ENCODE results near the gene ZFYVE27. TPM values are rescaled to one million over a fixed set of nuclear protein-coding genes. Genes with fewer than 3 reads are reported as not detected.

The ZFYVE27 gene
- total and polyA plus RNA-seq, 10 of the 15 experiments (the other 5 are each of a cell fraction or from before 2014, with no cell fraction given) = 1.1 to 28.9 (median 21.4) TPM

GRCh38 chr10:97731346-97732051, 5.4 kb upstream of the ZFYVE27 start:
- BruUV-seq (replicated peaks) = no TSS peak
- peak; percentile 94 for FAIRE-seq
- no peaks in the 10 kb centered on the region; the same call in 1 of the 3 replicates for H3K9me3 ChIP-seq (replicated peaks; ENCODE audit: control insufficient read depth, insufficient read depth, low read length)
- H3K36me3 ChIP-seq (ENCODE audit: control insufficient read depth in 2 of 2, insufficient read depth in 2 of 2, low read length in 1 of 2) = no peaks in the 10 kb centered on the region
- intact Hi-C loops (cut with micrococcal nuclease; ENCODE audit: unreplicated experiment) = loop anchor here (1.0 to 2.0 kb wide), 4 partner anchors 22 to 159 kb away; partner anchors contain the start of gene ANKRD2
- H3K79me2 ChIP-seq (ENCODE audit: control insufficient read depth, insufficient read depth, low read length) = no peaks in the 10 kb centered on the region
- H3K4me1 ChIP-seq (ENCODE audit: control insufficient read depth, insufficient read depth, low read length) = peaks cover 2% of the 10 kb centered on the region; the same call in 1 of the 2 replicates
- no peak for DNase-seq (ENCODE audit: low read depth, low spot score)
- POLR2A ChIA-PET = no interaction called here
- no peak overlapping the region for H2AFZ ChIP-seq (ENCODE audit: control insufficient read depth, low read depth, low read length)
- H3K27ac ChIP-seq (ENCODE audit: control insufficient read depth, insufficient read depth) = no peak overlapping the region
- H4K20me1 ChIP-seq (ENCODE audit: control insufficient read depth, insufficient read depth) = no peaks in the 10 kb centered on the region
- ATAC-seq = peak; percentile 78
- in situ Hi-C loops (cut with MboI) = loop anchor here (5.0 kb wide), 1 partner anchor 54 kb away; no protein-coding TSS in a partner anchor
- no peak overlapping the region for H3K9ac ChIP-seq (ENCODE audit: control insufficient read depth, insufficient read depth, low read length)
- RAD21 ChIA-PET (ENCODE audit: unreplicated experiment) = interaction anchor here (1.1 to 2.6 kb wide), 3 partner anchors 21 to 55 kb away, joined by 3 to 10 read pairs (median 4); partner anchors contain the start of gene AVPI1
- SMC1A ChIA-PET (ENCODE audit: uncharacterized antibody, unreplicated experiment) = interaction anchor here (0.6 to 4.3 kb wide), 9 partner anchors 8 to 56 kb away, joined by 3 to 28 read pairs (median 7); partner anchors contain the start of gene AVPI1
- H3K4me2 ChIP-seq (ENCODE audit: control insufficient read depth, insufficient read depth) = no peak overlapping the region
- 44% methylated on average over 9 of the region's 9 CpGs for WGBS (ENCODE audit: insufficient coverage, insufficient replicate concordance, low lambda C conversion rate, missing lambda C conversion rate)
- no peak overlapping the region for H3K4me3 ChIP-seq
- CTCF ChIA-PET = interaction anchor here (0.6 to 21.5 kb wide), 11 partner anchors 8 to 448 kb away, joined by 3 to 416 read pairs (median 6); partner anchors contain the start of genes ANKRD2, AVPI1 and MARVELD1
- no peaks in the 10 kb centered on the region for H3K27me3 ChIP-seq (replicated peaks in 1 of 2; ENCODE audit: control insufficient read depth in 2 of 2, insufficient read depth in 2 of 2, low read length in 1 of 2)
- no peak for TF ChIP-seq TBL1XR1 (IDR thresholded peaks at IDR 0.05; ENCODE audit: low read depth, low read length)
- 0 out of 2 replicates have a peak, but pooled peaks have one; percentile 16 for TF ChIP-seq IKZF1 (conservative IDR thresholded peaks at IDR 0.05)
- TF ChIP-seq NFYA (IDR thresholded peaks at IDR 0.05; ENCODE audit: borderline replicate concordance, low read depth, low read length) = no peak
- TF ChIP-seq, protein P1, sequence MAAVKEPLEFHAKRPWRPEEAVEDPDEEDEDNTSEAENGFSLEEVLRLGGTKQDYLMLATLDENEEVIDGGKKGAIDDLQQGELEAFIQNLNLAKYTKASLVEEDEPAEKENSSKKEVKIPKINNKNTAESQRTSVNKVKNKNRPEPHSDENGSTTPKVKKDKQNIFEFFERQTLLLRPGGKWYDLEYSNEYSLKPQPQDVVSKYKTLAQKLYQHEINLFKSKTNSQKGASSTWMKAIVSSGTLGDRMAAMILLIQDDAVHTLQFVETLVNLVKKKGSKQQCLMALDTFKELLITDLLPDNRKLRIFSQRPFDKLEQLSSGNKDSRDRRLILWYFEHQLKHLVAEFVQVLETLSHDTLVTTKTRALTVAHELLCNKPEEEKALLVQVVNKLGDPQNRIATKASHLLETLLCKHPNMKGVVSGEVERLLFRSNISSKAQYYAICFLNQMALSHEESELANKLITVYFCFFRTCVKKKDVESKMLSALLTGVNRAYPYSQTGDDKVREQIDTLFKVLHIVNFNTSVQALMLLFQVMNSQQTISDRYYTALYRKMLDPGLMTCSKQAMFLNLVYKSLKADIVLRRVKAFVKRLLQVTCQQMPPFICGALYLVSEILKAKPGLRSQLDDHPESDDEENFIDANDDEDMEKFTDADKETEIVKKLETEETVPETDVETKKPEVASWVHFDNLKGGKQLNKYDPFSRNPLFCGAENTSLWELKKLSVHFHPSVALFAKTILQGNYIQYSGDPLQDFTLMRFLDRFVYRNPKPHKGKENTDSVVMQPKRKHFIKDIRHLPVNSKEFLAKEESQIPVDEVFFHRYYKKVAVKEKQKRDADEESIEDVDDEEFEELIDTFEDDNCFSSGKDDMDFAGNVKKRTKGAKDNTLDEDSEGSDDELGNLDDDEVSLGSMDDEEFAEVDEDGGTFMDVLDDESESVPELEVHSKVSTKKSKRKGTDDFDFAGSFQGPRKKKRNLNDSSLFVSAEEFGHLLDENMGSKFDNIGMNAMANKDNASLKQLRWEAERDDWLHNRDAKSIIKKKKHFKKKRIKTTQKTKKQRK (IDR thresholded peaks at IDR 0.05; ENCODE audit: low read depth, low read length) = no peak
- TF ChIP-seq NR2F1 (conservative IDR thresholded peaks at IDR 0.05) = no peak
- no peak for TF ChIP-seq RCOR1 (conservative IDR thresholded peaks at IDR 0.05; ENCODE audit: low read depth, low read length)
- peak; percentile 91 for TF ChIP-seq RAD21 (IDR thresholded peaks at IDR 0.05; ENCODE audit: insufficient read depth, low read depth, low read length)
- no peak for TF ChIP-seq NR2C2 (IDR thresholded peaks at IDR 0.05; ENCODE audit: borderline replicate concordance, control insufficient read depth, insufficient read length, low read depth)
- TF ChIP-seq SMC3 (IDR thresholded peaks at IDR 0.05; ENCODE audit: borderline replicate concordance, low read length) = peak; percentile 95
- no peak for TF ChIP-seq POLR2A (IDR thresholded peaks at IDR 0.05; ENCODE audit: low read depth, low read length)
- TF ChIP-seq SUPT20H (IDR thresholded peaks at IDR 0.05; ENCODE audit: borderline replicate concordance, control insufficient read depth, low read depth, low read length) = no peak
- TF ChIP-seq SMAD5 (IDR thresholded peaks at IDR 0.05; ENCODE audit: low read depth) = no peak
- TF ChIP-seq MTA2 (IDR thresholded peaks at IDR 0.05; ENCODE audit: low read depth) = no peak
- TF ChIP-seq NFXL1 (IDR thresholded peaks at IDR 0.05; ENCODE audit: borderline replicate concordance) = no peak
- TF ChIP-seq ZZZ3 (IDR thresholded peaks at IDR 0.05; ENCODE audit: control insufficient read depth, insufficient read length, low read depth) = no peak
- no peak for TF ChIP-seq MTA3 (IDR thresholded peaks at IDR 0.05; ENCODE audit: borderline replicate concordance, low read length)
- no peak for TF ChIP-seq BMI1 (IDR thresholded peaks at IDR 0.05; ENCODE audit: borderline replicate concordance)
- no peak for TF ChIP-seq SMAD1 (IDR thresholded peaks at IDR 0.05; ENCODE audit: low read depth, partially characterized antibody)
- TF ChIP-seq POLR2AphosphoS2 (IDR thresholded peaks at IDR 0.05; ENCODE audit: low read depth, low read length) = no peak
- TF ChIP-seq CBX5 (IDR thresholded peaks at IDR 0.05; ENCODE audit: low read depth) = no peak
- no peak for TF ChIP-seq MAX (IDR thresholded peaks at IDR 0.05; ENCODE audit: low read depth, low read length)
- TF ChIP-seq MYC (IDR thresholded peaks at IDR 0.05; ENCODE audit: insufficient read depth, insufficient read length, insufficient replicate concordance, low read length, severe bottlenecking) = no peak
